GM19452 (cell line): ENCODE data around the gene RIT2.

Experiments
- ATAC-seq: cut with Tn5 transposase; IDR thresholded peaks from one replicate; pipeline ENCODE4 v1.9.1; 2021; ENCODE audit not compliant: unreplicated experiment

Gene RIT2

GRCh38 chr18:43115076-43115921, at the start of gene RIT2:
Gene RIT2, minus strand, starts transcription at chr18:43115685.
- no peak for ATAC-seq

GRCh38 chr18:43161528-43161927, 46.0 kb upstream of the RIT2 start:
- ATAC-seq: no peak

- ATAC-seq: no peak
Measured at GRCh38 chr18:43160509-43160908, 45.0 kb upstream of the RIT2 start.

- no peak for ATAC-seq
Measured at GRCh38 chr18:43159926-43160325, 44.4 kb upstream of the RIT2 start.

- ATAC-seq: no peak
Measured at GRCh38 chr18:43159086-43159770, 43.7 kb upstream of the RIT2 start.

- no peak for ATAC-seq
Measured at GRCh38 chr18:43158381-43158780, 42.9 kb upstream of the RIT2 start.

GRCh38 chr18:43155842-43156241, 40.4 kb upstream of the RIT2 start:
- no peak for ATAC-seq

GRCh38 chr18:43148231-43148630, 32.7 kb upstream of the RIT2 start:
- no peak for ATAC-seq

- no peak for ATAC-seq
Measured at GRCh38 chr18:43141208-43141607, 25.7 kb upstream of the RIT2 start.

GRCh38 chr18:43139288-43139946, 23.9 kb upstream of the RIT2 start:
- ATAC-seq: no peak

GRCh38 chr18:43134876-43135275, 19.4 kb upstream of the RIT2 start:
- no peak for ATAC-seq

GRCh38 chr18:43130716-43131260, 15.3 kb upstream of the RIT2 start:
- ATAC-seq: no peak

GRCh38 chr18:43129946-43130524, 14.6 kb upstream of the RIT2 start:
- no peak for ATAC-seq

- no peak for ATAC-seq
Measured at GRCh38 chr18:43125471-43125870, 10.0 kb upstream of the RIT2 start.

- ATAC-seq: no peak
Measured at GRCh38 chr18:43122955-43123354, 7.5 kb upstream of the RIT2 start.

GRCh38 chr18:43116699-43117294, 1.3 kb upstream of the RIT2 start:
- no peak for ATAC-seq

- no peak for ATAC-seq
Measured at GRCh38 chr18:43113220-43113895, 2.1 kb downstream of the RIT2 start.

GRCh38 chr18:43108882-43109281, 6.6 kb downstream of the RIT2 start:
- ATAC-seq: no peak

GRCh38 chr18:43108469-43108868, 7.0 kb downstream of the RIT2 start:
- no peak for ATAC-seq

- ATAC-seq: no peak
Measured at GRCh38 chr18:43093646-43094045, 21.8 kb downstream of the RIT2 start.
